WTC11 (cell line): Measurements from ENCODE around the gene PON1. TPM values are rescaled to one million over a fixed set of nuclear protein-coding genes. Genes with fewer than 3 reads are reported as not detected.

Experiments
- ATAC-seq: fragments of 200-7000 bp; cut with Tn5 transposase; 2 replicates; pipeline ENCODE4 v1.10.0; 2021; ENCODE audit warnings: mild to moderate bottlenecking, moderate library complexity
- CTCF ChIA-PET: fragments of 300-600 bp; sonication (Branson Sonifier 250); formaldehyde crosslinking; loops from one replicate; lab custom pipeline; 2021; ENCODE audit warnings: antibody characterized with exemption; lab: Charles Lee
- POLR2A ChIA-PET: fragments of 350-600 bp; sonication (Branson Sonifier 250); formaldehyde crosslinking; loops from one replicate; lab custom pipeline; 2021; ENCODE audit warnings: antibody characterized with exemption; lab: Charles Lee
- DNase-seq: peaks from one replicate; pipeline ENCODE4 v3.0.0; 2021; ENCODE audit warnings: low spot score
- H3K27ac Mint-ChIP-seq: 2 replicates; pipeline ENCODE4 v1.8.0; 2021; ENCODE audit warnings: mixed read lengths
- H3K27me3 Mint-ChIP-seq: 2 replicates; pipeline ENCODE4 v1.8.0; 2021; ENCODE audit warnings: low read depth, mild to moderate bottlenecking, moderate library complexity, mixed read lengths
- H3K36me3 Mint-ChIP-seq: 2 replicates; pipeline ENCODE4 v1.8.0; 2021; ENCODE audit warnings: mixed read lengths
- H3K4me1 Mint-ChIP-seq: 2 replicates; pipeline ENCODE4 v1.8.0; 2022; ENCODE audit warnings: mixed read lengths
- H3K4me3 Mint-ChIP-seq: 2 replicates; pipeline ENCODE4 v1.8.0; 2021; ENCODE audit warnings: mild to moderate bottlenecking, moderate library complexity, mixed read lengths
- H3K9me3 Mint-ChIP-seq: 2 replicates; pipeline ENCODE4 v1.8.0; 2021; ENCODE audit warnings: mixed read lengths
- ATF1 ChIP-seq: sonication (generic); formaldehyde crosslinking; IDR thresholded peaks from 2 replicates; pipeline ENCODE4 v1.8.1; 2023; ENCODE audit warnings: mild to moderate bottlenecking, moderate library complexity, missing genetic modification reagents
- CREB1 ChIP-seq: sonication (generic); formaldehyde crosslinking; IDR thresholded peaks from 2 replicates; pipeline ENCODE4 v1.8.0; 2023; ENCODE audit warnings: mild to moderate bottlenecking, missing genetic modification reagents
- ERG ChIP-seq: fragments of 250-450 bp; sonication (Bioruptor Pico); IDR thresholded peaks from 2 replicates; pipeline ENCODE4 v1.8.0; 2021; ENCODE audit warnings: mild to moderate bottlenecking
- ESRRA ChIP-seq: sonication (generic); formaldehyde crosslinking; IDR thresholded peaks from 2 replicates; pipeline ENCODE4 v1.8.1; 2022; ENCODE audit warnings: mild to moderate bottlenecking, missing genetic modification reagents, borderline replicate concordance
- GABPB1 ChIP-seq: sonication (generic); formaldehyde crosslinking; IDR thresholded peaks from 2 replicates; pipeline ENCODE4 v1.8.1; 2023; ENCODE audit warnings: mild to moderate bottlenecking, missing genetic modification reagents
- JUN ChIP-seq: sonication (generic); formaldehyde crosslinking; IDR thresholded peaks from 2 replicates; pipeline ENCODE4 v1.8.0; 2023; ENCODE audit warnings: mild to moderate bottlenecking, missing genetic modification reagents
- KAT7 ChIP-seq: sonication (generic); formaldehyde crosslinking; IDR thresholded peaks from 2 replicates; pipeline ENCODE4 v1.8.1; 2023; ENCODE audit warnings: missing genetic modification reagents, mild to moderate bottlenecking, borderline replicate concordance
- NFATC4 ChIP-seq: fragments of 250-450 bp; sonication (Bioruptor Pico); IDR thresholded peaks from 2 replicates; pipeline ENCODE4 v1.9.0; 2021; ENCODE audit warnings: mild to moderate bottlenecking
- NR2C2 ChIP-seq: sonication (generic); formaldehyde crosslinking; IDR thresholded peaks from 2 replicates; pipeline ENCODE4 v1.8.0; 2022; ENCODE audit warnings: mild to moderate bottlenecking, missing genetic modification reagents
- NR3C1 ChIP-seq: sonication (generic); formaldehyde crosslinking; conservative IDR thresholded peaks from 2 replicates; pipeline ENCODE4 v1.8.1; 2023; ENCODE audit warnings: low read depth, mild to moderate bottlenecking, missing genetic modification reagents
- RELA ChIP-seq: sonication (generic); formaldehyde crosslinking; IDR thresholded peaks from 2 replicates; pipeline ENCODE4 v1.8.1; 2022; ENCODE audit warnings: missing genetic modification reagents, mild to moderate bottlenecking, borderline replicate concordance
- TP53 ChIP-seq: sonication (generic); formaldehyde crosslinking; IDR thresholded peaks from 2 replicates; pipeline ENCODE4 v1.8.1; 2023; ENCODE audit warnings: mild to moderate bottlenecking, missing genetic modification reagents
- ZNF138 ChIP-seq: sonication (generic); formaldehyde crosslinking; conservative IDR thresholded peaks from 2 replicates; pipeline ENCODE4 v1.8.1; 2022; ENCODE audit warnings: mild to moderate bottlenecking, moderate library complexity, missing genetic modification reagents
- ZNF219 ChIP-seq: sonication (generic); formaldehyde crosslinking; IDR thresholded peaks from 2 replicates; pipeline ENCODE4 v1.8.0; 2023; ENCODE audit warnings: missing genetic modification reagents, mild to moderate bottlenecking, borderline replicate concordance
- ZNF281 ChIP-seq: sonication (generic); formaldehyde crosslinking; IDR thresholded peaks from 2 replicates; pipeline ENCODE4 v1.8.0; 2023; ENCODE audit warnings: mild to moderate bottlenecking, missing genetic modification reagents
- total RNA-seq: library from RNA; stranded (reverse); gene quantifications from 3 replicates; pipeline ENCODE4 v1.2.3, GENCODE V29; 2021
- TF ChIP-seq, protein P1 (sequence below): sonication (generic); formaldehyde crosslinking; IDR thresholded peaks from 2 replicates; pipeline ENCODE4 v1.8.0; 2022; ENCODE audit warnings: mild to moderate bottlenecking, missing genetic modification reagents
- TF ChIP-seq, protein P2 (sequence below): sonication (generic); formaldehyde crosslinking; IDR thresholded peaks from 2 replicates; pipeline ENCODE4 v1.8.1; 2022; ENCODE audit warnings: low read depth, missing genetic modification reagents, borderline replicate concordance
- TF ChIP-seq, protein P3 (sequence below): sonication (generic); formaldehyde crosslinking; conservative IDR thresholded peaks from 2 replicates; pipeline ENCODE4 v1.8.1; 2022; ENCODE audit warnings: mild to moderate bottlenecking, missing genetic modification reagents
- TF ChIP-seq, protein P4 (sequence below): sonication (generic); formaldehyde crosslinking; IDR thresholded peaks from 2 replicates; pipeline ENCODE4 v1.8.1; 2023; ENCODE audit warnings: mild to moderate bottlenecking, missing genetic modification reagents, moderate library complexity
- TF ChIP-seq, protein P5 (sequence below): sonication (generic); formaldehyde crosslinking; IDR thresholded peaks from 2 replicates; pipeline ENCODE4 v1.8.1; 2023; ENCODE audit warnings: mild to moderate bottlenecking, missing genetic modification reagents

Gene PON1
- total RNA-seq, 1 experiment from 2014 or later, result 0.26 TPM

GRCh38 chr7:95298091-95298490 is 26.2 kb downstream of the PON1 start:
- H3K27ac Mint-ChIP-seq, result no peak overlapping the region
- ATAC-seq (no peak), DNase-seq (no peak)
- no peaks in the 10 kb centered on the region for H3K36me3 Mint-ChIP-seq
- no peaks in the 10 kb centered on the region for H3K9me3 Mint-ChIP-seq
- POLR2A ChIA-PET, result no interaction called here
- peaks cover 8% of the 10 kb centered on the region for H3K4me1 Mint-ChIP-seq
- TF ChIP-seq JUN (no peak), ESRRA (CRISPR knock-in tag) (no peak), NR3C1 (CRISPR knock-in tag) (no peak), ZNF281 (CRISPR knock-in tag) (no peak)
- TF ChIP-seq, protein P1, sequence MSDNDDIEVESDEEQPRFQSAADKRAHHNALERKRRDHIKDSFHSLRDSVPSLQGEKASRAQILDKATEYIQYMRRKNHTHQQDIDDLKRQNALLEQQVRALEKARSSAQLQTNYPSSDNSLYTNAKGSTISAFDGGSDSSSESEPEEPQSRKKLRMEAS, result no peak
- TF ChIP-seq, protein P2, sequence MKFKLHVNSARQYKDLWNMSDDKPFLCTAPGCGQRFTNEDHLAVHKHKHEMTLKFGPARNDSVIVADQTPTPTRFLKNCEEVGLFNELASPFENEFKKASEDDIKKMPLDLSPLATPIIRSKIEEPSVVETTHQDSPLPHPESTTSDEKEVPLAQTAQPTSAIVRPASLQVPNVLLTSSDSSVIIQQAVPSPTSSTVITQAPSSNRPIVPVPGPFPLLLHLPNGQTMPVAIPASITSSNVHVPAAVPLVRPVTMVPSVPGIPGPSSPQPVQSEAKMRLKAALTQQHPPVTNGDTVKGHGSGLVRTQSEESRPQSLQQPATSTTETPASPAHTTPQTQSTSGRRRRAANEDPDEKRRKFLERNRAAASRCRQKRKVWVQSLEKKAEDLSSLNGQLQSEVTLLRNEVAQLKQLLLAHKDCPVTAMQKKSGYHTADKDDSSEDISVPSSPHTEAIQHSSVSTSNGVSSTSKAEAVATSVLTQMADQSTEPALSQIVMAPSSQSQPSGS (CRISPR knock-in tag), result no peak
- TF ChIP-seq, all 79 proteins: peak for 0
- Mint-ChIP-seq H3K4me3 (no peak overlapping the region), H3K27me3 (no peaks in the 10 kb centered on the region)
- CTCF ChIA-PET, result no interaction called here

GRCh38 chr7:95297041-95297440 is 27.3 kb downstream of the PON1 start:
- no peak overlapping the region for H3K4me3 Mint-ChIP-seq
- peaks cover 8% of the 10 kb centered on the region for H3K4me1 Mint-ChIP-seq
- H3K27me3 Mint-ChIP-seq, result no peaks in the 10 kb centered on the region
- TF ChIP-seq, protein P3, sequence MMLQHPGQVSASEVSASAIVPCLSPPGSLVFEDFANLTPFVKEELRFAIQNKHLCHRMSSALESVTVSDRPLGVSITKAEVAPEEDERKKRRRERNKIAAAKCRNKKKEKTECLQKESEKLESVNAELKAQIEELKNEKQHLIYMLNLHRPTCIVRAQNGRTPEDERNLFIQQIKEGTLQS (CRISPR knock-in tag), result no peak
- TF ChIP-seq GABPB1 (no peak), ZNF138 (CRISPR knock-in tag) (no peak), NFATC4 (CRISPR knock-in tag) (no peak), ZNF281 (CRISPR knock-in tag) (no peak), ATF1 (CRISPR knock-in tag) (no peak), NR2C2 (CRISPR knock-in tag) (no peak), KAT7 (no peak), CREB1 (CRISPR knock-in tag) (no peak), TP53 (CRISPR knock-in tag) (no peak), ERG (CRISPR knock-in tag) (no peak), ZNF219 (CRISPR knock-in tag) (no peak), RELA (CRISPR knock-in tag) (no peak)
- TF ChIP-seq, protein P4, sequence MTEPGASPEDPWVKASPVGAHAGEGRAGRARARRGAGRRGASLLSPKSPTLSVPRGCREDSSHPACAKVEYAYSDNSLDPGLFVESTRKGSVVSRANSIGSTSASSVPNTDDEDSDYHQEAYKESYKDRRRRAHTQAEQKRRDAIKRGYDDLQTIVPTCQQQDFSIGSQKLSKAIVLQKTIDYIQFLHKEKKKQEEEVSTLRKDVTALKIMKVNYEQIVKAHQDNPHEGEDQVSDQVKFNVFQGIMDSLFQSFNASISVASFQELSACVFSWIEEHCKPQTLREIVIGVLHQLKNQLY (CRISPR knock-in tag), result no peak
- TF ChIP-seq, protein P5, sequence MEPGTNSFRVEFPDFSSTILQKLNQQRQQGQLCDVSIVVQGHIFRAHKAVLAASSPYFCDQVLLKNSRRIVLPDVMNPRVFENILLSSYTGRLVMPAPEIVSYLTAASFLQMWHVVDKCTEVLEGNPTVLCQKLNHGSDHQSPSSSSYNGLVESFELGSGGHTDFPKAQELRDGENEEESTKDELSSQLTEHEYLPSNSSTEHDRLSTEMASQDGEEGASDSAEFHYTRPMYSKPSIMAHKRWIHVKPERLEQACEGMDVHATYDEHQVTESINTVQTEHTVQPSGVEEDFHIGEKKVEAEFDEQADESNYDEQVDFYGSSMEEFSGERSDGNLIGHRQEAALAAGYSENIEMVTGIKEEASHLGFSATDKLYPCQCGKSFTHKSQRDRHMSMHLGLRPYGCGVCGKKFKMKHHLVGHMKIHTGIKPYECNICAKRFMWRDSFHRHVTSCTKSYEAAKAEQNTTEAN, result no peak
- TF ChIP-seq, all 79 proteins: peak for 0
- H3K36me3 Mint-ChIP-seq, result no peaks in the 10 kb centered on the region
- H3K9me3 Mint-ChIP-seq, result no peaks in the 10 kb centered on the region
- CTCF ChIA-PET, result no interaction called here
- ATAC-seq (no peak), DNase-seq (no peak)
- no peak overlapping the region for H3K27ac Mint-ChIP-seq
- POLR2A ChIA-PET, result no interaction called here
